Sigmoid colon (tissue), 7 donors: Measurements from ENCODE around the gene ZNF670. TPM values are rescaled to one million over a fixed set of nuclear protein-coding genes. Genes with fewer than 3 reads are reported as not detected.

Experiments used
- DNase-seq: peaks from one replicate; pipeline ENCODE4 v3.0.0-alpha.2; 2019
- H3K27ac ChIP-seq, 4 donors: fragments of 200-600 bp; sonication (generic); one replicate each; pipeline ENCODE4 v1.5.1; 2016 to 2019; ENCODE audit warnings: mild to moderate bottlenecking in 1 of 4
- H3K27me3 ChIP-seq, 3 donors: fragments of 200-600 bp; sonication (generic); one replicate each; pipeline ENCODE4 v1.5.1; 2019; ENCODE audit warnings: mild to moderate bottlenecking in 1 of 3
- H3K36me3 ChIP-seq, 4 donors: fragments of 200-600 bp; sonication (generic); one replicate each; pipeline ENCODE4 v1.5.1; 2016 to 2019
- H3K4me1 ChIP-seq, 4 donors: fragments of 200-600 bp; sonication (generic); one replicate each; pipeline ENCODE4 v1.5.1; 2017 to 2019
- H3K4me3 ChIP-seq, 4 donors: fragments of 200-600 bp; sonication (generic); one replicate each; pipeline ENCODE4 v1.5.1; 2017 to 2019; ENCODE audit warnings: mild to moderate bottlenecking in 2 of 4, moderate library complexity in 1 of 4
- H3K9me3 ChIP-seq, 4 donors: fragments of 200-600 bp in 3 of 4; sonication (generic) in 3 of 4; one replicate each; pipeline versions ENCODE4 v1.5.1 to v1.6.1; 2013 to 2019
- CTCF ChIP-seq, 4 experiments: fragments of 450-650 bp in 3 of 4; fragments of 200-600 bp in 1 of 4; IDR thresholded peaks; one replicate each; pipeline ENCODE4 v1.5.1; 2016 to 2019; ENCODE audit warnings: antibody characterized with exemption in 4 of 4, mild to moderate bottlenecking in 3 of 4, moderate library complexity in 2 of 4
- EP300 ChIP-seq, 4 donors: sonication (generic); formaldehyde crosslinking; IDR thresholded peaks; one replicate each; pipeline ENCODE4 v1.6.1; 2017; ENCODE audit warnings: antibody characterized with exemption in 4 of 4
- POLR2A ChIP-seq, 2 donors: fragments of 450-650 bp; IDR thresholded peaks; one replicate each; pipeline ENCODE4 v1.6.1; 2016; ENCODE audit warnings: antibody characterized with exemption in 2 of 2, mild to moderate bottlenecking in 2 of 2, moderate library complexity in 2 of 2
- POLR2AphosphoS5 ChIP-seq, 4 donors: sonication (generic); formaldehyde crosslinking; IDR thresholded peaks; one replicate each; pipeline ENCODE4 v1.6.1; 2017; ENCODE audit warnings: antibody characterized with exemption in 4 of 4
- WGBS, 2 donors: extraction: QIAGEN DNeasy Blood & Tissue Kit; methylation state at CpG; one replicate each; pipeline ENCODE4 v1.1.7; 2013; 5-methylcytosine and 5-hydroxymethylcytosine counted together
- intact Hi-C: fragments of 100-400 bp; cut with DNase I; formaldehyde crosslinking; loops from one replicate; pipeline ENCODE4 v1.15.1; 2023
- polyA plus RNA-seq, 3 donors: library from polyadenylated mRNA; stranded (reverse); fragments of 200-250 nt; gene quantifications; one replicate each; pipeline ENCODE4 v1.2.3, GENCODE V29; 2013
- total RNA-seq, 4 donors: library from RNA; depleted of rRNA; stranded (reverse); fragments of >200 nt; gene quantifications; one replicate each; pipeline ENCODE4 v1.1.0, GENCODE V29; 2016
- donor health status: healthy with polysubstance abuse.
- donor health status: Bipolar disorder and iron deficiency.
- donor health status: healthy.

The ZNF670 gene
- total and polyA plus RNA-seq, 7 donors = 2.1 to 6.7 (median 3.5) TPM

- Histone ChIP-seq H3K27ac (peak overlapping the region; percentile 85 to 91 (median 88)), H3K4me3 (peak overlapping the region; percentile 52 to 94 (median 74)), H3K36me3 (no peaks in the 10 kb centered on the region), H3K27me3 (no peaks in the 10 kb centered on the region), H3K4me1 (peaks cover 0 to 23% (median 15%) of the 10 kb centered on the region in 4 donors), H3K9me3 (no peaks in the 10 kb centered on the region)
- TF ChIP-seq POLR2A (IDR thresholded peaks at IDR 0.05) = no peak
- no peak for TF ChIP-seq EP300 (IDR thresholded peaks at IDR 0.05)
- TF ChIP-seq CTCF (IDR thresholded peaks at IDR 0.05) = no peak
- TF ChIP-seq POLR2AphosphoS5 (IDR thresholded peaks at IDR 0.05) = no peak
- intact Hi-C loops = no loop called here
- 1% methylated on average over 62 of the region's 62 CpGs for WGBS, 2 donors
- DNase-seq = no peak
These were observed 32.7 kb upstream of the ZNF670 start for GRCh38 chr1:247111259-247111699.

DNA sequence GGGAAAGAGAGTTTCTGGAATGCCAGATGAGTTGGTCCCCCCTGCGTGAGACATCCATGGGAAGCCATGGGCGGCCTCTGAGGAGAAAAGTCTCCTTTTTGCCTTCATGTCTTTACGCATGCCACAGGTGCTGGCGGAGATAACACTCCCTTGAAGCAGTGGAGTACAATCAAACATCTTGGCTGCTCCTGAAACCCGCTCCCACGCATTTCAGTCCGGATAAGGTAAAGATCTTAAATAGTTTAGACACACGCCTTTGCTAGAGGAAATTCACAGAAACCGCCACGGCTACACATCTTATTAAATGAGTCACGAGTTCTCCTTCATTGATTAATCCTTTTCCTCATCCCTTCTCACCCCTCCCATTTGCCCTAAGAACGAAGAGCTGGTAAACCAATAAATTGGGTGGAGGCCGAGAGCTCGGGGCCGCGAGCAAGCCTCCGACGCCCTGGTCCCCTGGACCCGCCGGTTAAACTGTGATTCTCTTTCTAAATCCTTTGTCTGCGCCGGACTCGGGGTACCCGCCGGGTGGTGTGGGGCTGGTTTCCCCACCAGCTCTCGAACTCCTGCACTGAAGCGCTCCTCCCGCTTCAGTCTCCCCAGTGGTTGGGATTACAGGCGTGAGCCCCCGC is 32.1 kb upstream of the ZNF670 start:
- TF ChIP-seq EP300 (IDR thresholded peaks at IDR 0.05) (no peak), POLR2A (IDR thresholded peaks at IDR 0.05) (no peak), CTCF (IDR thresholded peaks at IDR 0.05) (no peak), POLR2AphosphoS5 (IDR thresholded peaks at IDR 0.05) (no peak)
- WGBS, 2 donors = 8 to 18% methylated on average over 30 of the region's 30 CpGs
- Histone ChIP-seq H3K4me3 (peak overlapping the region; percentile 52 to 94 (median 74)), H3K27me3 (no peaks in the 10 kb centered on the region), H3K36me3 (no peaks in the 10 kb centered on the region), H3K4me1 (peaks cover 0 to 23% (median 15%) of the 10 kb centered on the region in 4 donors), H3K27ac (peak overlapping the region; percentile 85 to 91 (median 88)), H3K9me3 (no peaks in the 10 kb centered on the region)
- intact Hi-C loops = no loop called here
- no peak for DNase-seq

DNA sequence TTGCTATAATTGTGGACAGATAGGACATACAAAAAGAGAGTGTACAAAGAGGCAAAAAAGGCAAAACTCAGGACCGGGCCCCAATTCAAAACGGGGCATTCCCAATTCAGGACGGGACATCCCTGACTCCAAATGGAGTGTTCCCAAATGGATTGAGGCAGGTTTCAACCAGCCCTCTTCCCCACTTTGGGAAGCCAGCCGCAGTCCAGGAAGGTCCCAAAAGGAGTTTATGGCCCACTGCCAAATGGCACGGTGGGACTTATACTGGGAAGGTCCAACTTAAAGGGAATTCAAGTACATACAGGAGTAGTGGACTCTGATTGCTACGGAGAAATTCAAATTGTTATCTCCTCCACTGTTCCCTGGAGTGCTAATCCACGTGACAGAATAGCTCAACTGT is 29.1 kb upstream of the ZNF670 start:
- Histone ChIP-seq H3K4me3 (no peak overlapping the region), H3K9me3 (no peaks in the 10 kb centered on the region), H3K4me1 (peaks cover 0 to 39% (median 27%) of the 10 kb centered on the region in 4 donors), H3K27ac (no peak overlapping the region), H3K27me3 (no peaks in the 10 kb centered on the region), H3K36me3 (no peaks in the 10 kb centered on the region)
- 90 to 91% methylated on average over 7 of the region's 7 CpGs for WGBS, 2 donors
- DNase-seq = no peak
- intact Hi-C loops = loop anchor here (5.0 to 10.0 kb wide), 2 partner anchors 225 to 543 kb away; partner anchors contain the start of genes CNST, TFB2M and ZNF496
- TF ChIP-seq POLR2A (IDR thresholded peaks at IDR 0.05) (no peak), CTCF (IDR thresholded peaks at IDR 0.05) (no peak), EP300 (IDR thresholded peaks at IDR 0.05) (no peak), POLR2AphosphoS5 (IDR thresholded peaks at IDR 0.05) (no peak)

- Histone ChIP-seq H3K4me1 (peaks cover 0 to 31% (median 26%) of the 10 kb centered on the region in 4 donors), H3K27me3 (no peaks in the 10 kb centered on the region), H3K36me3 (peaks cover 2 to 12% (median 10%) of the 10 kb centered on the region in 4 donors), H3K27ac (no peak overlapping the region), H3K4me3 (no peak overlapping the region), H3K9me3 (peaks cover 0 to 5% (median 0%) of the 10 kb centered on the region in 4 donors)
- WGBS, 2 donors = 91 to 96% methylated on average over 15 of the region's 15 CpGs
- intact Hi-C loops = loop anchor here (2.0 to 10.0 kb wide), 3 partner anchors 173 to 541 kb away; partner anchors contain the start of genes CNST, TFB2M and ZNF496
- no peak for DNase-seq
- no peak for TF ChIP-seq POLR2A (IDR thresholded peaks at IDR 0.05)
- no peak for TF ChIP-seq CTCF (IDR thresholded peaks at IDR 0.05)
- TF ChIP-seq EP300 (IDR thresholded peaks at IDR 0.05) = no peak
These were observed 27.4 kb upstream of the ZNF670 start for GRCh38 chr1:247105966-247106365.
